Activated CD4-positive, alpha-beta memory T cell treated with anti-CD3 and anti-CD28 coated beads for 36 hours (primary cell): ENCODE data around the gene TCHHL1. TPM values are rescaled to one million over a fixed set of nuclear protein-coding genes. Genes with fewer than 3 reads are reported as not detected.

Experiments used
- CTCF ChIA-PET: fragments of 350-600 bp; sonication (Branson Sonifier 250); formaldehyde crosslinking; loops from one replicate; lab custom pipeline; 2021; ENCODE audit warnings: antibody characterized with exemption, inconsistent platforms; lab: Charles Lee
- POLR2A ChIA-PET: fragments of 350-600 bp; sonication (Branson Sonifier 250); formaldehyde crosslinking; loops from one replicate; lab custom pipeline; 2021; ENCODE audit warnings: antibody characterized with exemption; lab: Charles Lee
- DNase-seq: peaks from one replicate; pipeline ENCODE4 v3.0.0-alpha.2; 2020
- H3K27ac Mint-ChIP-seq: one replicate; pipeline ENCODE4 v1.8.0; 2021; ENCODE audit warnings: mixed read lengths
- H3K27me3 Mint-ChIP-seq: one replicate; pipeline ENCODE4 v1.8.0; 2021; ENCODE audit warnings: mixed read lengths
- H3K36me3 Mint-ChIP-seq: one replicate; pipeline ENCODE4 v1.8.0; 2021; ENCODE audit warnings: mixed read lengths
- H3K4me1 Mint-ChIP-seq: one replicate; pipeline ENCODE4 v1.8.0; 2021; ENCODE audit warnings: low read depth, mixed read lengths
- H3K4me3 Mint-ChIP-seq: one replicate; pipeline ENCODE4 v1.8.0; 2021; ENCODE audit warnings: mild to moderate bottlenecking, mixed read lengths
- H3K9me3 Mint-ChIP-seq: one replicate; pipeline ENCODE4 v1.8.0; 2021; ENCODE audit warnings: mixed read lengths
- intact Hi-C: fragments of 100-400 bp; cut with micrococcal nuclease; formaldehyde crosslinking; loops from one replicate; pipeline ENCODE4 v1.15.1; 2023
- total RNA-seq, 2 experiments: library from RNA; stranded (reverse); gene quantifications; one replicate each; pipeline ENCODE4 v1.2.3, GENCODE V29; 2021

Gene TCHHL1
- total RNA-seq, result not detected

DNA sequence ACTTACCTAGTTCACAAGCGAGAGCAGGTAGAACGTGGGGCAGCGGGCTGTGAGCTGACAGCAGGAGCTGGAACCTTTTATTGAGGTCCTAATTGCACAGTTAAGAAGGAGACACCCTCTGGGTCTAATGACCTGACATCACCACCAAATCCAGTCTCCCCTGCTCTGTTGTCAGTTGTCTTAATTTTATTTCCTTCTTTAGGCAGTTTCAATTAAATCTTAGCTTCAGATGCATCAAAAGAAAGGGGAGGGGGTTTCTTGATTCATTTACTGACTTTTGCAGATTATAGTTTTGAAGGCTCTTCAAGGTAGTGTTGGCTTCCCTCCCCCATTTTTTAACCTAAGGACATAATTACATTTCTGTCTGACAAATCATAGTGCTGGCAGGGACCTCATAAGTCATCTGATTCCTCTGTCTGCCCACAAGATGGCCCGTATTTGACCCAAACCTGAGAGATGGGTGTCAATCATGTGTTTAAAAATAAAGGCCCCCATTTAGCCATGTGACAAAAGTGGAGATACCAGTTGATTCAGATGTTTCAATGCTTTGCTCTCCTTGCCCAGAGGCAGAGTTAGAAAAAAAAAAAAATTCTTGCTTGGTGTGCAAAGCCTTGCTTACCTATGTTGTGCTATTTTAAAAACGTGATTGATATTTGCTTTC is at the start of gene TCHHL1:
Gene TCHHL1 (minus strand): TSS at position 51 of the 661 bp plus-strand sequence. CDS start 921 bp downstream, outside the sequence.
- intact Hi-C loops, result no loop called here
- no peaks in the 10 kb centered on the region for H3K4me1 Mint-ChIP-seq
- ChIA-PET CTCF (interaction anchor here (1.7 to 1.8 kb wide), 2 partner anchors 100 to 371 kb away, joined by 3 to 5 read pairs; no protein-coding TSS in a partner anchor), POLR2A (no interaction called here)
- peaks cover 11% of the 10 kb centered on the region for H3K9me3 Mint-ChIP-seq
- H3K36me3 Mint-ChIP-seq, result no peaks in the 10 kb centered on the region
- no peak for DNase-seq
- H3K27me3 Mint-ChIP-seq, result peaks cover 23% of the 10 kb centered on the region
- no peak within 1 kb of the TSS for H3K4me3 Mint-ChIP-seq
- H3K27ac Mint-ChIP-seq, result no peak within 1 kb of the TSS

DNA sequence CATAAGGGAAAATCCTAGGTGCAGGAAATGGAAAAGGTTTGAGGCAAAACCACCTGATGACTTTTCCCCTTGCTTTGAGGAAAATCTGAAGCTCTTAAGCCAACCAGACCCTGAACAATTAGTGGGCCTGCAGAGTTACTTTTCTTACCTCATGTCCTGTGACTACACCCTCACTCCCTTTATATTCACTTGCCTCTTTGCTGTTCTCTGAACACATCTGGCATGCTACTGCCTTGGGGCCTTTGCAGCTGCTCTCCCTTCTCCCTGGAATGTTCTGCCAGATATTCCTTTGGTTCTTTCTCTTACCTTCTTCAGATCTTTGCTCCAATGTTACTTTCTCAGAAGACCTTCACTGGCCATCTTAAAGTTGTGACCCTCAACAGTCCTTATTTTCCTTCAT is 48.4 kb upstream of the TCHHL1 start:
- intact Hi-C loops, result no loop called here

GRCh38 chr1:152130186-152130585 is 41.3 kb upstream of the TCHHL1 start:
- ChIA-PET POLR2A (no interaction called here), CTCF (no interaction called here)
- intact Hi-C loops, result no loop called here
- Mint-ChIP-seq H3K36me3 (no peaks in the 10 kb centered on the region), H3K27me3 (peaks cover 38% of the 10 kb centered on the region), H3K27ac (no peak overlapping the region), H3K4me3 (no peak overlapping the region), H3K4me1 (no peaks in the 10 kb centered on the region), H3K9me3 (peaks cover 11% of the 10 kb centered on the region)
- no peak for DNase-seq

More for the DNA sequence above, 48.4 kb upstream of the TCHHL1 start:
- Mint-ChIP-seq H3K27me3 (peaks cover 35% of the 10 kb centered on the region), H3K4me1 (no peaks in the 10 kb centered on the region), H3K36me3 (no peaks in the 10 kb centered on the region), H3K4me3 (no peak overlapping the region), H3K9me3 (peaks cover 11% of the 10 kb centered on the region), H3K27ac (no peak overlapping the region)
- POLR2A ChIA-PET, result no interaction called here
- DNase-seq, result no peak
- CTCF ChIA-PET, result interaction anchor here (0.7 to 1.8 kb wide), 3 partner anchors 73 to 321 kb away, joined by 3 to 8 read pairs (median 3); no protein-coding TSS in a partner anchor

- Mint-ChIP-seq H3K27me3 (peaks cover 40% of the 10 kb centered on the region), H3K9me3 (peaks cover 5% of the 10 kb centered on the region), H3K27ac (no peak overlapping the region), H3K36me3 (no peaks in the 10 kb centered on the region), H3K4me1 (no peaks in the 10 kb centered on the region), H3K4me3 (no peak overlapping the region)
- ChIA-PET POLR2A (no interaction called here), CTCF (no interaction called here)
- no peak for DNase-seq
- intact Hi-C loops, result no loop called here
Observed at GRCh38 chr1:152127673-152128072, 38.8 kb upstream of the TCHHL1 start.

DNA sequence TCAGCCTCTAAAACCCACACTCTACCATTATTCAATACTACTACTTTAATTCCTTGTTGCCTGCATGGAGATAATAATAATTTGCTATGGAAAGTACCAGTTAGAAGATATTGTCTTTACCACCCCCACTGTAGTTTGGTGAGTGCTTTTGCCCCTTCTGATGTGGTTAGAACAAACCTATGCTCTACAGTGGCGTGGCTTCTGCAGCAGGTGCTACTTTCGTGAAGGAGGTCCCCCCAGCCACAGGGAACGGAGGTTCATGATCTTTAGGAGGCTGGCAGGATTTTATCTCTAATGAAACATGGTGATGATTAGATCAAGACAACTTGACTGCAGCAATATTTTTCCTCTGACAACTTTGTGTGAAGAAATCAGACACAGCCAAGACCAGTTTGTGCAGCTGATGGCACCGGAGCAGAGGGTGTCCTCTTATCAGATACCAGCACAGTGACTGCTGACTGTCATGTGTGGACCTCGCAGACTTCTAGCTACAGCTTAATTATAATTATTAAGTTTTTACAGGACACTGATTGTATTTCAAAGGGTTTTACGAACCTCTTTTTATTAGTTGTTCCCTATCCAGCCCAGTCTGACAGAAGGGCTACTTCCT is 37.1 kb upstream of the TCHHL1 start:
- CTCF ChIA-PET, result no interaction called here

GRCh38 chr1:152118915-152119314 is 30.1 kb upstream of the TCHHL1 start:
- Mint-ChIP-seq H3K27me3 (peaks cover 35% of the 10 kb centered on the region), H3K27ac (no peak overlapping the region), H3K4me3 (no peak overlapping the region), H3K9me3 (no peaks in the 10 kb centered on the region), H3K36me3 (no peaks in the 10 kb centered on the region), H3K4me1 (no peaks in the 10 kb centered on the region)
- CTCF ChIA-PET, result interaction anchor here (0.8 to 2.2 kb wide), 4 partner anchors 57 to 339 kb away, joined by 3 to 6 read pairs (median 4); no protein-coding TSS in a partner anchor
- POLR2A ChIA-PET, result interaction anchor here (0.6 kb wide), 1 partner anchor 9 kb away, joined by 3 read pairs; no protein-coding TSS in a partner anchor
- intact Hi-C loops, result loop anchor here (10.0 kb wide), 1 partner anchor 66 kb away; no protein-coding TSS in a partner anchor
- DNase-seq, result no peak

More for the DNA sequence above, 37.1 kb upstream of the TCHHL1 start:
- Mint-ChIP-seq H3K27me3 (peaks cover 46% of the 10 kb centered on the region), H3K4me1 (no peaks in the 10 kb centered on the region), H3K27ac (no peak overlapping the region), H3K9me3 (no peaks in the 10 kb centered on the region), H3K36me3 (no peaks in the 10 kb centered on the region), H3K4me3 (no peak overlapping the region)
- DNase-seq, result no peak
- POLR2A ChIA-PET, result no interaction called here
- intact Hi-C loops, result no loop called here

- Mint-ChIP-seq H3K4me1 (no peaks in the 10 kb centered on the region), H3K27ac (no peak within 1 kb of the TSS), H3K36me3 (no peaks in the 10 kb centered on the region), H3K9me3 (no peaks in the 10 kb centered on the region), H3K4me3 (no peak within 1 kb of the TSS), H3K27me3 (peaks cover 26% of the 10 kb centered on the region)
- CTCF ChIA-PET, result interaction anchor here (1.0 to 1.2 kb wide), 3 partner anchors 63 to 344 kb away, joined by 3 to 4 read pairs (median 3); no protein-coding TSS in a partner anchor
- DNase-seq, result no peak
- POLR2A ChIA-PET, result no interaction called here
- intact Hi-C loops, result loop anchor here (10.0 kb wide), 1 partner anchor 69 kb away; no protein-coding TSS in a partner anchor
Observed at GRCh38 chr1:152115344-152115743, 26.5 kb upstream of the TCHHL1 start, which contains the start of gene TCHH. TCHH (minus strand) TSS chr1:152115444; CDS start chr1:152114080, 1,364 bp downstream.

GRCh38 chr1:152112885-152113432 is 24.1 kb upstream of the TCHHL1 start:
- H3K27me3 Mint-ChIP-seq, result peaks cover 23% of the 10 kb centered on the region
- POLR2A ChIA-PET, result no interaction called here
- no peaks in the 10 kb centered on the region for H3K4me1 Mint-ChIP-seq
- intact Hi-C loops, result loop anchor here (10.0 kb wide), 1 partner anchor 72 kb away; no protein-coding TSS in a partner anchor
- CTCF ChIA-PET, result interaction anchor here (1.1 to 6.6 kb wide), 6 partner anchors 23 to 345 kb away, joined by 5 to 41 read pairs (median 12); no protein-coding TSS in a partner anchor
- no peak overlapping the region for H3K27ac Mint-ChIP-seq
- DNase-seq, result no peak
- H3K9me3 Mint-ChIP-seq, result no peaks in the 10 kb centered on the region
- no peak overlapping the region for H3K4me3 Mint-ChIP-seq
- peaks cover 4% of the 10 kb centered on the region for H3K36me3 Mint-ChIP-seq

DNA sequence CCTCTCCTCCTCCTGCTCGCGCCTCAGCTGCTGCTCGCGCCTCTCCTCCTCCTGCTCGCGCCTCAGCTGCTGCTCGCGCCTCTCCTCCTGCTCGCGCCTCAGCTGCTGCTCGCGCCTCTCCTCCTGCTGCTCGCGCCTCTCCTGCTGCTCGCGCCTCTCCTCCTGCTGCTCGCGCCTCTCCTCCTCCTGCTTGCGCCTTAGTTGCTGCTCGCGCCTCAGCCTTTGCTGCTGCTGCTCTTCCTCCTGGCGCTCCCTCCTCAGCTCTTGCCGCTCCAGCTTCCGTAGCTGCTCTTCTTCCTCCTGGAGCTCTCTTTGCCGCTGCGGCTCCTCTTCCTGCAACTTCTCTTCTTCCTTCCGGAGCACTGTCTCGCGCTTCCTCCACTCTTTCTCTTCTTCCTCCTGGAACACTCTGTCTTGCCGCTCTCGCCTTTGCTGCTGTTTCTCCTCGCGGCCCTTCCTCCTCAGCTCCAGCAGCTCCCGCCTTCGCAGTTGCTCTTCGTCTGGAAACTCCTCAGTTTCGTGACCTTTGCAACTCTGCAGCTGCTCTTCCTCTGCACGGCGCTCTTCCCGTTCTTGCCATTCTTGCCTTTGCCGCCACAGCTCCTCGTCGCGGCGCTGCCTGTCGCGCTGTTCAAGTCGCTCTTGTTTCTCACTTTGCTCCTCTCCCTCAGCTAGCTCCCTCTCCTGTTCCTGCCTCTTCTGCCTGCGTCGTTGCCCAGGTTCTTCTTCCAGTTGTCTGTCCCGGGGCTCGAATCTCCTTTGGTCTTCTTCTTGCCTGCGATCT is 23.4 kb upstream of the TCHHL1 start:
- CTCF ChIA-PET, result interaction anchor here (0.7 to 6.6 kb wide), 10 partner anchors 14 to 346 kb away, joined by 3 to 41 read pairs (median 6); no protein-coding TSS in a partner anchor
- no peak overlapping the region for H3K4me3 Mint-ChIP-seq
- intact Hi-C loops, result loop anchor here (10.0 kb wide), 1 partner anchor 73 kb away; no protein-coding TSS in a partner anchor
- no peaks in the 10 kb centered on the region for H3K4me1 Mint-ChIP-seq
- peaks cover 21% of the 10 kb centered on the region for H3K27me3 Mint-ChIP-seq
- H3K36me3 Mint-ChIP-seq, result peaks cover 4% of the 10 kb centered on the region
- POLR2A ChIA-PET, result no interaction called here
- no peak overlapping the region for H3K27ac Mint-ChIP-seq
- DNase-seq, result peak; percentile 18
- H3K9me3 Mint-ChIP-seq, result no peaks in the 10 kb centered on the region

GRCh38 chr1:152111515-152111968 is 22.7 kb upstream of the TCHHL1 start:
- H3K27ac Mint-ChIP-seq, result no peak overlapping the region
- H3K27me3 Mint-ChIP-seq, result peaks cover 15% of the 10 kb centered on the region
- intact Hi-C loops, result loop anchor here (2.0 to 10.0 kb wide), 3 partner anchors 31 to 73 kb away; no protein-coding TSS in a partner anchor
- ChIA-PET POLR2A (no interaction called here), CTCF (interaction anchor here (0.7 to 6.6 kb wide), 17 partner anchors 15 to 347 kb away, joined by 3 to 41 read pairs (median 4); no protein-coding TSS in a partner anchor)
- H3K9me3 Mint-ChIP-seq, result no peaks in the 10 kb centered on the region
- H3K36me3 Mint-ChIP-seq, result peaks cover 4% of the 10 kb centered on the region
- H3K4me1 Mint-ChIP-seq, result no peaks in the 10 kb centered on the region
- no peak overlapping the region for H3K4me3 Mint-ChIP-seq
- DNase-seq, result peak; percentile 55
